Measurements from ENCODE around the gene SUN2. TPM values are rescaled to one million over a fixed set of nuclear protein-coding genes. Genes with fewer than 3 reads are reported as not detected.

SUN2 gene
- polyA plus RNA-seq, 3 donors from 2014 or later: 444 to 668 (median 473) TPM

GRCh38 chr22:38770257-38770949 is 14.6 kb upstream of the SUN2 start:
- H3K4me1 Mint-ChIP-seq: peaks cover 3 to 9% of the 10 kb centered on the region in 2 donors
- H3K9me3 Mint-ChIP-seq: no peaks in the 10 kb centered on the region
- DNase-seq: no peak
- no peak overlapping the region for H3K27ac Mint-ChIP-seq
- H3K36me3 Mint-ChIP-seq: no peaks in the 10 kb centered on the region
- no peak overlapping the region for H3K4me3 Mint-ChIP-seq
- peaks cover 0 to 2% (median 1%) of the 10 kb centered on the region in 3 donors for H3K27me3 Mint-ChIP-seq (ENCODE audit: low read depth in 3 of 3)

- no peaks in the 10 kb centered on the region for H3K9me3 Mint-ChIP-seq
- H3K27me3 Mint-ChIP-seq (ENCODE audit: low read depth in 3 of 3): peaks cover 0 to 2% (median 0%) of the 10 kb centered on the region in 3 donors
- no peaks in the 10 kb centered on the region for H3K36me3 Mint-ChIP-seq
- H3K4me3 Mint-ChIP-seq: no peak overlapping the region
- DNase-seq: no peak
- H3K4me1 Mint-ChIP-seq: peaks cover 2 to 4% of the 10 kb centered on the region in 2 donors
- H3K27ac Mint-ChIP-seq: no peak overlapping the region
Measured at GRCh38 chr22:38768036-38768435, 12.2 kb upstream of the SUN2 start.

GRCh38 chr22:38767313-38767712 is 11.5 kb upstream of the SUN2 start:
- DNase-seq: no peak

GRCh38 chr22:38766076-38766777 is 10.4 kb upstream of the SUN2 start:
- no peaks in the 10 kb centered on the region for H3K36me3 Mint-ChIP-seq
- H3K27ac Mint-ChIP-seq: peak overlapping the region in 1 of 6 donors; percentile 34
- H3K4me3 Mint-ChIP-seq: no peak overlapping the region
- no peaks in the 10 kb centered on the region for H3K9me3 Mint-ChIP-seq
- peak; percentile 38 to 50 (median 45) for DNase-seq
- H3K4me1 Mint-ChIP-seq: peaks cover 2 to 4% of the 10 kb centered on the region in 2 donors
- peaks cover 0 to 1% (median 0%) of the 10 kb centered on the region in 3 donors for H3K27me3 Mint-ChIP-seq (ENCODE audit: low read depth in 3 of 3)

More at GRCh38 chr22:38767313-38767712, 11.5 kb upstream of the SUN2 start:
- peaks cover 0 to 2% (median 0%) of the 10 kb centered on the region in 3 donors for H3K27me3 Mint-ChIP-seq (ENCODE audit: low read depth in 3 of 3)
- no peak overlapping the region for H3K27ac Mint-ChIP-seq
- H3K4me1 Mint-ChIP-seq: peaks cover 2 to 4% of the 10 kb centered on the region in 2 donors
- no peaks in the 10 kb centered on the region for H3K9me3 Mint-ChIP-seq
- no peak overlapping the region for H3K4me3 Mint-ChIP-seq
- H3K36me3 Mint-ChIP-seq: no peaks in the 10 kb centered on the region

GRCh38 chr22:38762551-38762983 is 6.8 kb upstream of the SUN2 start:
- H3K4me3 Mint-ChIP-seq: no peak overlapping the region
- H3K27ac Mint-ChIP-seq: no peak overlapping the region

GRCh38 chr22:38761202-38762162 is 5.7 kb upstream of the SUN2 start:
- Mint-ChIP-seq H3K4me3 (peak overlapping the region in 1 of 5 donors; percentile 26), H3K9me3 (no peaks in the 10 kb centered on the region), H3K4me1 (peaks cover 23 to 41% of the 10 kb centered on the region in 2 donors), H3K27me3 (ENCODE audit: low read depth in 3 of 3) (peaks cover 0 to 1% (median 0%) of the 10 kb centered on the region in 3 donors), H3K36me3 (no peaks in the 10 kb centered on the region), H3K27ac (no peak overlapping the region)
- peak; percentile 32 to 47 (median 36) for DNase-seq

More at GRCh38 chr22:38762551-38762983, 6.8 kb upstream of the SUN2 start:
- no peaks in the 10 kb centered on the region for H3K27me3 Mint-ChIP-seq (ENCODE audit: low read depth in 3 of 3)
- no peaks in the 10 kb centered on the region for H3K9me3 Mint-ChIP-seq
- no peak for DNase-seq
- H3K4me1 Mint-ChIP-seq: peaks cover 13 to 30% of the 10 kb centered on the region in 2 donors
- H3K36me3 Mint-ChIP-seq: no peaks in the 10 kb centered on the region

GRCh38 chr22:38760477-38761201 is 4.8 kb upstream of the SUN2 start:
- Mint-ChIP-seq H3K27me3 (ENCODE audit: low read depth in 3 of 3) (peaks cover 0 to 1% (median 0%) of the 10 kb centered on the region in 3 donors), H3K27ac (peak overlapping the region in 1 of 6 donors; percentile 79), H3K9me3 (no peaks in the 10 kb centered on the region), H3K4me1 (peaks cover 24 to 43% of the 10 kb centered on the region in 2 donors), H3K4me3 (peak overlapping the region in 2 of 5 donors; percentile 6 to 43), H3K36me3 (no peaks in the 10 kb centered on the region)
- DNase-seq: no peak

GRCh38 chr22:38759005-38759404 is 3.2 kb upstream of the SUN2 start:
- H3K36me3 Mint-ChIP-seq: peaks cover 4 to 10% (median 7%) of the 10 kb centered on the region in 3 donors
- H3K27me3 Mint-ChIP-seq (ENCODE audit: low read depth in 3 of 3): peaks cover 0 to 12% (median 4%) of the 10 kb centered on the region in 3 donors
- no peak overlapping the region for H3K4me3 Mint-ChIP-seq
- peak overlapping the region in 1 of 6 donors; percentile 68 for H3K27ac Mint-ChIP-seq
- H3K4me1 Mint-ChIP-seq: peaks cover 29 to 48% of the 10 kb centered on the region in 2 donors
- no peaks in the 10 kb centered on the region for H3K9me3 Mint-ChIP-seq
- no peak for DNase-seq

GRCh38 chr22:38758276-38758945 is 2.6 kb upstream of the SUN2 start:
- Mint-ChIP-seq H3K27ac (peak overlapping the region in 2 of 6 donors; percentile 24 to 85), H3K36me3 (peaks cover 8 to 16% (median 13%) of the 10 kb centered on the region in 3 donors), H3K9me3 (no peaks in the 10 kb centered on the region), H3K4me1 (peaks cover 35 to 54% of the 10 kb centered on the region in 2 donors), H3K4me3 (peak overlapping the region in 4 of 5 donors; percentile 10 to 55 (median 31)), H3K27me3 (ENCODE audit: low read depth in 3 of 3) (peaks cover 1 to 12% (median 10%) of the 10 kb centered on the region in 3 donors)
- DNase-seq: no peak

- DNase-seq: no peak
- peaks cover 44 to 64% of the 10 kb centered on the region in 2 donors for H3K4me1 Mint-ChIP-seq
- H3K27ac Mint-ChIP-seq: peak overlapping the region in 5 of 6 donors; percentile 78 to 96 (median 92)
- peak overlapping the region; percentile 89 to 92 (median 92) for H3K4me3 Mint-ChIP-seq
- H3K27me3 Mint-ChIP-seq (ENCODE audit: low read depth in 3 of 3): peaks cover 5 to 15% (median 12%) of the 10 kb centered on the region in 3 donors
- no peaks in the 10 kb centered on the region for H3K9me3 Mint-ChIP-seq
- H3K36me3 Mint-ChIP-seq: peaks cover 14 to 23% (median 19%) of the 10 kb centered on the region in 3 donors
Measured at GRCh38 chr22:38757464-38757757, 1.6 kb upstream of the SUN2 start.

GRCh38 chr22:38756711-38757463 is 1.1 kb upstream of the SUN2 start:
- Mint-ChIP-seq H3K4me3 (peak overlapping the region; percentile 89 to 92 (median 92)), H3K4me1 (peaks cover 50 to 69% of the 10 kb centered on the region in 2 donors), H3K9me3 (no peaks in the 10 kb centered on the region), H3K36me3 (peaks cover 20 to 28% (median 25%) of the 10 kb centered on the region in 3 donors), H3K27me3 (ENCODE audit: low read depth in 3 of 3) (peaks cover 9 to 20% (median 18%) of the 10 kb centered on the region in 3 donors), H3K27ac (peak overlapping the region; percentile 78 to 96 (median 91))
- DNase-seq: no peak
